WTC11 (cell line): ENCODE measurements around the gene PKIB. TPM values are rescaled to one million over a fixed set of nuclear protein-coding genes. Genes with fewer than 3 reads are reported as not detected.

Experiments
- ATAC-seq: fragments of 200-7000 bp; cut with Tn5 transposase; 2 replicates; pipeline ENCODE4 v1.10.0; 2021; ENCODE audit warnings: mild to moderate bottlenecking, moderate library complexity
- CTCF ChIA-PET: fragments of 300-600 bp; sonication (Branson Sonifier 250); formaldehyde crosslinking; loops from one replicate; lab custom pipeline; 2021; ENCODE audit warnings: antibody characterized with exemption; lab: Charles Lee
- POLR2A ChIA-PET: fragments of 350-600 bp; sonication (Branson Sonifier 250); formaldehyde crosslinking; loops from one replicate; lab custom pipeline; 2021; ENCODE audit warnings: antibody characterized with exemption; lab: Charles Lee
- DNase-seq: peaks from one replicate; pipeline ENCODE4 v3.0.0; 2021; ENCODE audit warnings: low spot score
- H3K27ac Mint-ChIP-seq: 2 replicates; pipeline ENCODE4 v1.8.0; 2021; ENCODE audit warnings: mixed read lengths
- H3K27me3 Mint-ChIP-seq: 2 replicates; pipeline ENCODE4 v1.8.0; 2021; ENCODE audit warnings: low read depth, mild to moderate bottlenecking, moderate library complexity, mixed read lengths
- H3K36me3 Mint-ChIP-seq: 2 replicates; pipeline ENCODE4 v1.8.0; 2021; ENCODE audit warnings: mixed read lengths
- H3K4me1 Mint-ChIP-seq: 2 replicates; pipeline ENCODE4 v1.8.0; 2022; ENCODE audit warnings: mixed read lengths
- H3K4me3 Mint-ChIP-seq: 2 replicates; pipeline ENCODE4 v1.8.0; 2021; ENCODE audit warnings: mild to moderate bottlenecking, moderate library complexity, mixed read lengths
- H3K9me3 Mint-ChIP-seq: 2 replicates; pipeline ENCODE4 v1.8.0; 2021; ENCODE audit warnings: mixed read lengths
- ARID4B ChIP-seq: sonication (generic); formaldehyde crosslinking; IDR thresholded peaks from 2 replicates; pipeline ENCODE4 v1.8.0; 2023; ENCODE audit warnings: missing genetic modification reagents, mild to moderate bottlenecking, borderline replicate concordance
- ATF2 ChIP-seq: sonication (generic); formaldehyde crosslinking; IDR thresholded peaks from 2 replicates; pipeline ENCODE4 v1.8.1; 2022; ENCODE audit warnings: low read depth, missing genetic modification reagents, borderline replicate concordance
- CDX4 ChIP-seq: fragments of 250-450 bp; sonication (Bioruptor Pico); IDR thresholded peaks from 2 replicates; pipeline ENCODE4 v1.9.0; 2021; ENCODE audit warnings: moderate library complexity, mild to moderate bottlenecking, inconsistent platforms, borderline replicate concordance
- E2F4 ChIP-seq: sonication (generic); formaldehyde crosslinking; IDR thresholded peaks from 2 replicates; pipeline ENCODE4 v1.8.1; 2022; ENCODE audit warnings: low read depth, mild to moderate bottlenecking, moderate library complexity, missing genetic modification reagents, borderline replicate concordance
- GRHL2 ChIP-seq: fragments of 250-450 bp; sonication (Bioruptor Pico); IDR thresholded peaks from 2 replicates; pipeline ENCODE4 v1.8.0; 2022; ENCODE audit warnings: mild to moderate bottlenecking, moderate library complexity; ENCODE audit not compliant: insufficient replicate concordance, severe bottlenecking
- MAX ChIP-seq: sonication (generic); formaldehyde crosslinking; IDR thresholded peaks from 2 replicates; pipeline ENCODE4 v1.8.0; 2022; ENCODE audit warnings: mild to moderate bottlenecking, missing genetic modification reagents
- MYBL2 ChIP-seq: sonication (generic); formaldehyde crosslinking; IDR thresholded peaks from 2 replicates; pipeline ENCODE4 v1.8.1; 2023; ENCODE audit warnings: mild to moderate bottlenecking, moderate library complexity, missing genetic modification reagents
- NFE2L1 ChIP-seq: sonication (generic); formaldehyde crosslinking; IDR thresholded peaks from 2 replicates; pipeline ENCODE4 v1.8.1; 2023; ENCODE audit warnings: missing genetic modification reagents
- PRDM15 ChIP-seq: sonication (generic); formaldehyde crosslinking; IDR thresholded peaks from 2 replicates; pipeline ENCODE4 v1.8.0; 2022; ENCODE audit warnings: missing genetic modification reagents
- RORB ChIP-seq: fragments of 250-450 bp; sonication (Bioruptor Pico); IDR thresholded peaks from 2 replicates; pipeline ENCODE4 v1.9.0; 2021; ENCODE audit warnings: mild to moderate bottlenecking
- SMAD3 ChIP-seq: sonication (generic); formaldehyde crosslinking; IDR thresholded peaks from 2 replicates; pipeline ENCODE4 v1.8.0; 2022; ENCODE audit warnings: missing genetic modification reagents, mild to moderate bottlenecking, borderline replicate concordance
- STAT6 ChIP-seq: sonication (generic); formaldehyde crosslinking; conservative IDR thresholded peaks from 2 replicates; pipeline ENCODE4 v1.8.1; 2023; ENCODE audit warnings: mild to moderate bottlenecking, low read depth, missing genetic modification reagents, moderate library complexity
- ZBTB21 ChIP-seq: sonication (generic); formaldehyde crosslinking; IDR thresholded peaks from 2 replicates; pipeline ENCODE4 v1.8.1; 2023; ENCODE audit warnings: mild to moderate bottlenecking, missing genetic modification reagents, borderline replicate concordance
- ZBTB43 ChIP-seq: sonication (generic); formaldehyde crosslinking; IDR thresholded peaks from 2 replicates; pipeline ENCODE4 v1.8.1; 2023; ENCODE audit warnings: mild to moderate bottlenecking, missing genetic modification reagents
- ZNF671 ChIP-seq: fragments of 250-450 bp; sonication (Bioruptor Pico); IDR thresholded peaks from 2 replicates; pipeline ENCODE4 v1.8.0; 2021; ENCODE audit warnings: mild to moderate bottlenecking
- total RNA-seq: library from RNA; stranded (reverse); gene quantifications from 3 replicates; pipeline ENCODE4 v1.2.3, GENCODE V29; 2021

PKIB gene
- total RNA-seq, 1 experiment from 2014 or later = 26.4 TPM

- Mint-ChIP-seq H3K27me3 (no peaks in the 10 kb centered on the region), H3K4me3 (no peak overlapping the region), H3K4me1 (peaks cover 42% of the 10 kb centered on the region), H3K36me3 (no peaks in the 10 kb centered on the region)
- POLR2A ChIA-PET = no interaction called here
- CTCF ChIA-PET = no interaction called here
- TF ChIP-seq NFE2L1 = no peak
- TF ChIP-seq CDX4 = no peak
- no peak for TF ChIP-seq ARID4B
- no peak for TF ChIP-seq ZBTB21 (CRISPR knock-in tag)
- no peak for TF ChIP-seq SMAD3 (CRISPR knock-in tag)
- TF ChIP-seq MAX (CRISPR knock-in tag) = no peak
- no peak for TF ChIP-seq E2F4 (CRISPR knock-in tag)
- no peak for TF ChIP-seq ZNF671
- TF ChIP-seq GRHL2 = no peak
- TF ChIP-seq STAT6 (CRISPR knock-in tag) = no peak
- no peak for TF ChIP-seq PRDM15 (CRISPR knock-in tag)
- TF ChIP-seq MYBL2 (CRISPR knock-in tag) = no peak
- TF ChIP-seq, all 79 proteins: peak for 0
- ATAC-seq (no peak), DNase-seq (no peak)
- Mint-ChIP-seq H3K27ac (no peak overlapping the region), H3K9me3 (peaks cover 5% of the 10 kb centered on the region; the same call in 1 of the 2 replicates)
Observed at GRCh38 chr6:122695188-122695587, 85.0 kb downstream of the PKIB start.

- Mint-ChIP-seq H3K27ac (no peak overlapping the region), H3K4me3 (no peak overlapping the region), H3K9me3 (peaks cover 4% of the 10 kb centered on the region; the same call in 1 of the 2 replicates), H3K27me3 (no peaks in the 10 kb centered on the region), H3K36me3 (no peaks in the 10 kb centered on the region), H3K4me1 (peaks cover 42% of the 10 kb centered on the region)
- ATAC-seq (no peak), DNase-seq (no peak)
- CTCF ChIA-PET = no interaction called here
- POLR2A ChIA-PET = no interaction called here
- TF ChIP-seq ATF2 (CRISPR knock-in tag) (no peak), RORB (CRISPR knock-in tag) (no peak), PRDM15 (CRISPR knock-in tag) (no peak), ZBTB43 (no peak)
Observed at GRCh38 chr6:122696079-122696478, 85.9 kb downstream of the PKIB start.
